OCI-LY1 (cell line): ENCODE results near the gene RMC1.
A peak's percentile ranks its signal among the peaks of the same experiment; 100 is the strongest.

ENCODE experiments used
- H2AFZ ChIP-seq: fragments of 200-600 bp; sonication (generic), shearing (Covaris generic); 2 replicates; pipeline ENCODE4 v1.6.0; 2014; ENCODE audit warnings: antibody characterized with exemption, mild to moderate bottlenecking, low read length
- H3F3A ChIP-seq: fragments of 200-600 bp; sonication (generic), shearing (Covaris generic); 2 replicates; pipeline ENCODE4 v1.6.0; 2014; ENCODE audit warnings: mild to moderate bottlenecking, antibody characterized with exemption, low read length, moderate library complexity; ENCODE audit not compliant: insufficient read depth
- H3K27ac ChIP-seq: fragments of 200-600 bp; sonication (generic); 2 replicates; pipeline ENCODE4 v1.5.1; 2014; ENCODE audit warnings: low read length, mixed run types, mild to moderate bottlenecking, low read depth; ENCODE audit not compliant: poor library complexity, severe bottlenecking
- H3K27me3 ChIP-seq: fragments of 200-600 bp; sonication (generic); 2 replicates; pipeline ENCODE4 v1.6.0; 2014; ENCODE audit warnings: antibody characterized with exemption, mild to moderate bottlenecking, low read length, moderate library complexity; ENCODE audit not compliant: insufficient read depth
- H3K36me3 ChIP-seq: fragments of 200-600 bp; sonication (generic); 2 replicates; pipeline ENCODE4 v1.6.1; 2014; ENCODE audit warnings: mild to moderate bottlenecking, antibody characterized with exemption, low read length, moderate library complexity, mixed read lengths; ENCODE audit not compliant: insufficient read depth
- H3K4me1 ChIP-seq: fragments of 200-600 bp; sonication (generic); 2 replicates; pipeline ENCODE4 v1.5.1; 2014; ENCODE audit warnings: mild to moderate bottlenecking, low read length, moderate library complexity; ENCODE audit not compliant: insufficient read depth, severe bottlenecking
- H3K4me2 ChIP-seq: fragments of 200-600 bp; sonication (generic), shearing (Covaris generic); 2 replicates; pipeline ENCODE4 v1.6.1; 2014; ENCODE audit warnings: low read length
- H3K4me3 ChIP-seq: fragments of 200-600 bp; sonication (generic); 2 replicates; pipeline ENCODE4 v1.5.1; 2014; ENCODE audit warnings: low read length, low read depth, mild to moderate bottlenecking, mixed read lengths; ENCODE audit not compliant: poor library complexity, severe bottlenecking
- H3K79me2 ChIP-seq: fragments of 200-600 bp; shearing (Covaris generic); 2 replicates; pipeline ENCODE4 v1.6.1; 2016; ENCODE audit warnings: mixed run types, low read length, mixed read lengths; ENCODE audit not compliant: insufficient read depth
- H3K9ac ChIP-seq: fragments of 200-600 bp; sonication (generic), shearing (Covaris generic); 2 replicates; pipeline ENCODE4 v1.6.1; 2014; ENCODE audit warnings: mild to moderate bottlenecking, low read length, mixed read lengths
- H3K9me2 ChIP-seq: fragments of 200-600 bp; sonication (generic), shearing (Covaris generic); 2 replicates; pipeline ENCODE4 v1.6.1; 2014; ENCODE audit warnings: low read depth, mild to moderate bottlenecking, low read length, mixed read lengths
- H3K9me3 ChIP-seq: fragments of 200-600 bp; shearing (Covaris generic); 2 replicates; pipeline ENCODE4 v1.6.1; 2014; ENCODE audit warnings: low read length, mixed read lengths
- H4K20me1 ChIP-seq: fragments of 200-600 bp; sonication (generic), shearing (Covaris generic); 2 replicates; pipeline ENCODE4 v1.6.0; 2016; ENCODE audit warnings: mild to moderate bottlenecking, low read length; ENCODE audit not compliant: insufficient read depth
- CTCF ChIP-seq: fragments of 200-600 bp; sonication (generic), shearing (Covaris generic); IDR thresholded peaks from 2 replicates; pipeline ENCODE4 v1.5.1; 2017; ENCODE audit warnings: mild to moderate bottlenecking, antibody characterized with exemption, low read length, moderate library complexity, mixed read lengths
- EZH2 ChIP-seq: fragments of 200-600 bp; sonication (generic), shearing (Covaris generic); IDR thresholded peaks from 2 replicates; pipeline ENCODE4 v1.8.0; 2017; ENCODE audit warnings: borderline replicate concordance, mixed run types, mild to moderate bottlenecking, antibody characterized with exemption, low read length, moderate library complexity, mixed read lengths

RMC1 gene

DNA sequence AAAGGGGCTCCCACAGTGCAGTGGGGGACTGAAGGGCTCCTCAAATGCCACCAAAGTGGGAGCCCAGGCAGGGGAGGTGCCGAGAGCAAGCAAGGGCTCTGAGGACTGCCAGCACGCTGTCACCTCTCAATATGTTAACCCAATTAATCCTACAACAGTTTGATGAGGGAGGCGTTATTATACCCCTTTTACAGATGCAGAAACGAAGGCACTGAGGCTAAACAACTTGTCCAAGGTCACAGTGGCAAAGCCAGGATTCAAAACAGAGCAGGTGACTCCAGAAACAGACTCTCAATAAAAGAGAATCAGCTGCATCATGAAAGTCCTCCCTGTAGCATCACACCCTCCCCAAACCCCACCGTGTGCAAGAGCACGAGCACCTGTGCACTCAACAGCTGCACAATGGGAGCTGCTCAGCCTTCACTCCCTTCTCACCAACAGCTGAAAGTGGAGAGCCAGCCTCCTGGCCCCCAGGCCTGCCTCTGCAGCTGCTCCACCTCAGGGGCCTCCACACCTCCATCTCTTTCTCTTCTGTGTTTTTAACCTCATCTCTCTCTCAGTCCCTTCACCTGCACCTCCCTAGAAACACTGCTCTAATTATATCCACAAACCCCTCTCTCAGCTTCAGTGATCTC is 74.9 kb downstream of the RMC1 start:
- H3K27ac ChIP-seq: peak overlapping the region; percentile 45
- no peaks in the 10 kb centered on the region for H3K9me3 ChIP-seq
- no peaks in the 10 kb centered on the region for H3K9me2 ChIP-seq
- no peak overlapping the region for H2AFZ ChIP-seq
- no peak overlapping the region for H3K4me2 ChIP-seq
- no peaks in the 10 kb centered on the region for H4K20me1 ChIP-seq
- H3F3A ChIP-seq: no peaks in the 10 kb centered on the region
- TF ChIP-seq CTCF (no peak), EZH2 (no peak)
- H3K27me3 ChIP-seq: no peaks in the 10 kb centered on the region
- H3K4me3 ChIP-seq: no peak overlapping the region
- no peaks in the 10 kb centered on the region for H3K79me2 ChIP-seq
- no peak overlapping the region for H3K9ac ChIP-seq
- H3K36me3 ChIP-seq: peaks cover 9% of the 10 kb centered on the region
- H3K4me1 ChIP-seq: peaks cover 43% of the 10 kb centered on the region

DNA sequence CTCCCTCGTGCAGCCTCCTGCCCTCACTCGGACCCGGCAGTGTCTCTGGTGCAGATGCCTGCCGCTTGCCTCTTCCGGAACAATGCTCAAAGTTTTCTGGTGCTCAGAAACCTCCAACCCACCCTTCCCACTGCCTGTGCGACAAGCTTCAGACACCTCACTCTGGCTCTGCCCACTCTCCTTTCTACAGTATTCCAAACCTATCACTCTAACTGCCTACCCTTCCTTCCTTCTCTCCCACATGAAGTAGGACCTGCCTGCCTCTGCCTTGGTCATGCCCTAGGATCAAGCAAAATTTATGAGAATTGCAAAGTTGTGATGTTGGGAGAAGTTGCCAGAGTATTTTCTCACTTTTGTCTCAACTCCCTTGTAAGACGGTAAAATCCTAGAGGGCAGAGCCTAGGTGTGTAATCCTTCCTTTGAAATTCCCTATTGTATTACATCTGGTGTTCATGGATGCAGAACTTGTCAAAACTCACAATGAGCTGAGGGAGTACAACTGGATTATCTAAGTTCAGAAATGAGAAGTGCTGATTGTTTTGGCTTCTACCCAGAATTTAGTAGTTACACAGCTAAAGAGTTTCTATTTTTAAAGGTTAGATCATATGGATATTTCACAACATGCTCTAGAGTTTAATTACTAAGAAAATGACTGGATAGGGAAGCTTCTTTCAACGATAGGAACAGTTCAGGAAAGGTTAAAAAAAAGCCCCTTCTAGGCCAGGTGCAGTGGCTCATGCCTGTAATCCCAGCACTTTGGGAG is 75.8 kb downstream of the RMC1 start:
- H2AFZ ChIP-seq: no peak overlapping the region
- TF ChIP-seq CTCF: no peak
- TF ChIP-seq EZH2: no peak
- H3K9me3 ChIP-seq: no peaks in the 10 kb centered on the region
- no peaks in the 10 kb centered on the region for H3F3A ChIP-seq
- peaks cover 43% of the 10 kb centered on the region for H3K4me1 ChIP-seq
- H3K27me3 ChIP-seq: no peaks in the 10 kb centered on the region
- no peak overlapping the region for H3K4me2 ChIP-seq
- no peaks in the 10 kb centered on the region for H4K20me1 ChIP-seq
- no peak overlapping the region for H3K4me3 ChIP-seq
- H3K36me3 ChIP-seq: peaks cover 8% of the 10 kb centered on the region
- H3K9ac ChIP-seq: no peak overlapping the region
- H3K27ac ChIP-seq: peak overlapping the region; percentile 45
- H3K9me2 ChIP-seq: no peaks in the 10 kb centered on the region
- no peaks in the 10 kb centered on the region for H3K79me2 ChIP-seq

GRCh38 chr18:23580677-23581367 is 77.5 kb downstream of the RMC1 start:
- no peaks in the 10 kb centered on the region for H3K27me3 ChIP-seq
- no peak overlapping the region for H3K27ac ChIP-seq
- H3F3A ChIP-seq: no peaks in the 10 kb centered on the region
- no peak overlapping the region for H3K4me2 ChIP-seq
- H2AFZ ChIP-seq: no peak overlapping the region
- peaks cover 46% of the 10 kb centered on the region for H3K4me1 ChIP-seq
- no peaks in the 10 kb centered on the region for H3K9me3 ChIP-seq
- no peak for TF ChIP-seq CTCF
- no peak for TF ChIP-seq EZH2
- no peaks in the 10 kb centered on the region for H3K9me2 ChIP-seq
- H3K4me3 ChIP-seq: no peak overlapping the region
- peaks cover 4% of the 10 kb centered on the region for H3K36me3 ChIP-seq
- 0 out of 2 replicates have a peak, but pooled peaks cover 5% of the 10 kb centered on the region for H3K79me2 ChIP-seq
- H4K20me1 ChIP-seq: no peaks in the 10 kb centered on the region
- H3K9ac ChIP-seq: no peak overlapping the region
